K562 (cell line): ENCODE measurements around the gene MFNG. TPM values are rescaled to one million over a fixed set of nuclear protein-coding genes. Genes with fewer than 3 reads are reported as not detected.
A peak's percentile ranks its signal among the peaks of the same experiment; 100 is the strongest.

ENCODE experiments used
- ATAC-seq: fragments of 200-7000 bp; cut with Tn5 transposase; 3 replicates; pipeline ENCODE4 v1.9.1; 2020; ENCODE audit warnings: moderate library complexity
- BruUV-seq: library from RNA; stranded (reverse); fragments of 400-500 nt; replicated peaks from 2 replicates; lab custom pipeline; 2021; lab: Mats Ljungman, UMichigan
- CTCF ChIA-PET: fragments of 300-600 bp; formaldehyde crosslinking; extraction: SDS; loops from one replicate; lab custom pipeline; 2021; ENCODE audit warnings: low intra/inter-chr PET ratio; lab: Yijun Ruan, JAX
- POLR2A ChIA-PET: fragments of 300-600, 350-650 bp; sonication (Branson Sonifier 250); formaldehyde crosslinking; extraction: SDS; loops from one replicate; lab custom pipeline; 2021; ENCODE audit warnings: antibody characterized with exemption, inconsistent platforms; lab: Yijun Ruan, JAX
- DNase-seq, 4 experiments: peaks; one replicate each; pipeline versions ENCODE4 v3.0.0 to v3.0.0-alpha.2; 2011 to 2018; ENCODE audit warnings: low spot score in 3 of 4, mixed read lengths in 3 of 4; ENCODE audit errors: extremely low read depth in 1 of 4
- FAIRE-seq: peaks from 2 replicates; lab custom pipeline; 2011; peaks lifted over from hg19 to GRCh38; lab: Jason Lieb, UNC
- H2AFZ ChIP-seq: 2 replicates; pipeline ENCODE4 v1.6.0; 2011; ENCODE audit warnings: low read depth, low read length, control low read depth, inconsistent platforms
- H3K27ac ChIP-seq: fragments of 200-600 bp; 3 replicates; pipeline ENCODE4 v1.8.0; 2011; ENCODE audit warnings: low read depth, mild to moderate bottlenecking, control low read depth, inconsistent platforms, low read length, moderate library complexity, mixed read lengths; ENCODE audit errors: extremely low read depth
- H3K27me3 ChIP-seq, 2 experiments: fragments of 300-600 bp in 1 of 2; 2 replicates in 1 of 2; 3 replicates in 1 of 2; pipeline versions ENCODE4 v1.6.0 to v1.8.0; 2011; ENCODE audit warnings: inconsistent platforms in 2 of 2, low read length in 2 of 2, mild to moderate bottlenecking in 1 of 2, mixed read lengths in 1 of 2, moderate library complexity in 1 of 2; ENCODE audit not compliant: control insufficient read depth in 2 of 2, insufficient read depth in 2 of 2
- H3K36me3 ChIP-seq: fragments of 300-600 bp; 3 replicates; pipeline ENCODE4 v1.8.0; 2011; ENCODE audit warnings: mild to moderate bottlenecking, low read length, inconsistent platforms; ENCODE audit not compliant: control insufficient read depth, insufficient read depth
- H3K4me1 ChIP-seq, 2 experiments: fragments of 200-600 bp in 1 of 2; replicated peaks in 1 of 2; 2 replicates in 1 of 2; 3 replicates in 1 of 2; pipeline versions ENCODE4 v1.5.1 to v1.8.0; 2011; ENCODE audit warnings: inconsistent platforms in 2 of 2, low read length in 2 of 2, mild to moderate bottlenecking in 1 of 2, mixed read lengths in 1 of 2, moderate library complexity in 1 of 2; ENCODE audit not compliant: control insufficient read depth in 2 of 2, insufficient read depth in 2 of 2
- H3K4me2 ChIP-seq: 2 replicates; pipeline ENCODE4 v1.6.1; 2011; ENCODE audit warnings: low read length, control low read depth, inconsistent platforms, mixed read lengths; ENCODE audit not compliant: insufficient read depth
- H3K4me3 ChIP-seq: fragments of 200-600 bp; sonication (generic), shearing (Covaris generic); 2 replicates; pipeline ENCODE4 v1.5.1; 2016; ENCODE audit warnings: control low read depth, inconsistent platforms
- H3K79me2 ChIP-seq: fragments of 200-600 bp; 3 replicates; pipeline ENCODE4 v1.8.0; 2011; ENCODE audit warnings: low read length, inconsistent platforms; ENCODE audit not compliant: control insufficient read depth, insufficient read depth
- H3K9ac ChIP-seq, 2 experiments: 2 replicates each; pipeline versions ENCODE4 v1.6.0 to v1.6.1; 2011; ENCODE audit warnings: low read depth in 2 of 2, low read length in 2 of 2, control low read depth in 1 of 2, inconsistent platforms in 1 of 2, mild to moderate bottlenecking in 1 of 2, mixed read lengths in 1 of 2; ENCODE audit not compliant: insufficient read depth in 1 of 2
- H3K9me1 ChIP-seq: one replicate; pipeline ENCODE4 v1.6.0; 2011; ENCODE audit warnings: inconsistent platforms, mild to moderate bottlenecking, low read length, moderate library complexity; ENCODE audit not compliant: control insufficient read depth, insufficient read depth
- H3K9me3 ChIP-seq: replicated peaks from 2 replicates; pipeline ENCODE4 v1.5.1; 2011; ENCODE audit warnings: low read depth, low read length, inconsistent platforms; ENCODE audit not compliant: control insufficient read depth, insufficient read depth
- H4K20me1 ChIP-seq: replicated peaks from 2 replicates; pipeline ENCODE4 v1.6.1; 2011; ENCODE audit warnings: low read length, inconsistent platforms, mixed read lengths; ENCODE audit not compliant: control insufficient read depth, insufficient read depth
- BHLHE40 ChIP-seq: IDR thresholded peaks from 2 replicates; pipeline ENCODE4 v1.6.1; 2011; ENCODE audit warnings: low read length, improper control_type of control experiment
- HDAC1 ChIP-seq, 2 experiments: fragments of 450-650 bp; IDR thresholded peaks; 2 replicates each; pipeline ENCODE4 v1.6.1; 2016 to 2017; ENCODE audit warnings: inconsistent platforms in 1 of 2, mild to moderate bottlenecking in 1 of 2, moderate library complexity in 1 of 2
- HES1 ChIP-seq: fragments of 450-650 bp; IDR thresholded peaks from 2 replicates; pipeline ENCODE4 v1.6.1; 2016; ENCODE audit warnings: low read depth, mild to moderate bottlenecking, moderate library complexity
- KDM2B ChIP-seq: fragments of 250-450 bp; sonication (Bioruptor Pico); IDR thresholded peaks from 2 replicates; pipeline ENCODE4 v1.8.0; 2021; ENCODE audit warnings: mild to moderate bottlenecking, moderate library complexity
- NFYB ChIP-seq: IDR thresholded peaks from 2 replicates; pipeline ENCODE4 v1.6.1; 2011; ENCODE audit warnings: mild to moderate bottlenecking, moderate library complexity; ENCODE audit not compliant: insufficient read length; ENCODE audit errors: extremely low read depth
- NRF1 ChIP-seq, 2 experiments: fragments of 450-650 bp; IDR thresholded peaks in 1 of 2; conservative IDR thresholded peaks in 1 of 2; 2 replicates each; pipeline ENCODE4 v1.6.1; 2014; ENCODE audit warnings: mild to moderate bottlenecking in 2 of 2
- SRF ChIP-seq, 2 experiments: fragments of 250-450, 450-650 bp in 1 of 2; sonication (Bioruptor Pico) in 1 of 2; sonication (generic) in 1 of 2; formaldehyde crosslinking; IDR thresholded peaks; 2 replicates each; pipeline versions ENCODE4 v1.5.0 to v1.5.1; 2020 to 2022; ENCODE audit warnings: mild to moderate bottlenecking in 1 of 2, missing genetic modification reagents in 1 of 2
- U2AF1 ChIP-seq: fragments of 200-400 bp; formaldehyde crosslinking; optimal IDR thresholded peaks from 2 replicates; pipeline ENCODE3; 2017; ENCODE audit warnings: mild to moderate bottlenecking, low read depth, low read length, moderate library complexity
- ZNF184 ChIP-seq: sonication (generic); formaldehyde crosslinking; IDR thresholded peaks from 2 replicates; pipeline ENCODE4 v1.5.0; 2020; ENCODE audit warnings: missing genetic modification reagents
- ZNF76 ChIP-seq: fragments of 250-450 bp; sonication (Bioruptor Pico); IDR thresholded peaks from 2 replicates; pipeline ENCODE4 v1.4.0; 2020; ENCODE audit warnings: mild to moderate bottlenecking, moderate library complexity, borderline replicate concordance
- WGBS: fragments of 100-300 bp; shearing (Covaris generic); methylation state at CpG from one replicate; pipeline ENCODE4 v1.1.6; 2016; ENCODE audit warnings: low coverage, mixed read lengths; ENCODE audit not compliant: insufficient coverage; ENCODE audit errors: missing lambda C conversion rate; 5-methylcytosine and 5-hydroxymethylcytosine counted together
- in situ Hi-C: fragments of 300-500 bp; cut with MboI; formaldehyde crosslinking; loops from 4 replicates; pipeline ENCODE4 v1.15.0; 2018; ENCODE audit warnings: inconsistent platforms, mixed read lengths
- intact Hi-C: fragments of 100-400 bp; cut with micrococcal nuclease; formaldehyde crosslinking; loops from 2 replicates; pipeline ENCODE4 v1.14.2; 2022
- polyA plus RNA-seq, 8 experiments: library from polyadenylated mRNA; depleted of rRNA in 4 of 8; stranded (reverse) in 5 of 8; unstranded in 3 of 8; fragments of >200 nt; fragmentation: Nextera tagmentation in 2 of 8; fragmentation: Illumina TruSeq in 1 of 8; extraction: Ambion mirVana in 2 of 8; extraction: Trizol in 1 of 8; gene quantifications; 2 replicates each; pipeline versions ENCODE4 v1.2.1 to v1.2.3, GENCODE V29; 2011 to 2014; ENCODE audit warnings: inconsistent platforms in 1 of 8, missing spikeins in 1 of 8
- total RNA-seq, 7 experiments: library from RNA; depleted of rRNA in 6 of 7; stranded (reverse); fragments of >200 nt in 6 of 7; fragmentation: Illumina TruSeq in 2 of 7; extraction: Trizol in 2 of 7; gene quantifications; 2 replicates each; pipeline versions ENCODE4 v1.2.1 to v1.2.3, GENCODE V29; 2011 to 2021; ENCODE audit warnings: low replicate concordance in 1 of 7
- TF ChIP-seq, protein P1 (sequence below): fragments of 450-650 bp; IDR thresholded peaks from one replicate; pipeline ENCODE4 v1.6.1; 2018; ENCODE audit warnings: mild to moderate bottlenecking, moderate library complexity; ENCODE audit not compliant: partially characterized antibody
- TF ChIP-seq, protein P2 (sequence below): sonication (generic); formaldehyde crosslinking; IDR thresholded peaks from 2 replicates; pipeline ENCODE4 v1.8.0; 2022; ENCODE audit warnings: missing genetic modification reagents, mild to moderate bottlenecking, moderate library complexity, borderline replicate concordance

Gene MFNG
- total and polyA plus RNA-seq, 9 of the 15 experiments (the other 6 are each of a cell fraction or from before 2014, with no cell fraction given) = 0.13 to 0.73 (median 0.38) TPM; not detected in 4

- no peak overlapping the region for H2AFZ ChIP-seq
- no peaks in the 10 kb centered on the region for H3K36me3 ChIP-seq
- no peaks in the 10 kb centered on the region for H3K9me3 ChIP-seq
- TF ChIP-seq KDM2B (CRISPR knock-in tag) = no peak
- TF ChIP-seq BHLHE40 = 0 out of 2 replicates have a peak, but pooled peaks have one; percentile 53
- TF ChIP-seq NRF1 (conservative IDR thresholded peaks at IDR 0.05 in 1 of 2, IDR thresholded peaks at IDR 0.05 in 1 of 2) = 0 out of 4 replicates have a peak, but pooled peaks have one; percentile 12 to 30
- no peak for TF ChIP-seq NFYB
- H3K79me2 ChIP-seq = no peaks in the 10 kb centered on the region
- DNase-seq = no peak
- peaks cover 0 to 56% of the 10 kb centered on the region in 2 experiments; a peak in 3 of 5 replicates for H3K27me3 ChIP-seq
- 2% methylated on average over 6 of the region's 9 CpGs for WGBS
- no peak overlapping the region for H3K4me3 ChIP-seq
- in situ Hi-C loops = no loop called here
- H3K27ac ChIP-seq = no peak overlapping the region
- peaks cover 5 to 33% of the 10 kb centered on the region in 2 experiments; a peak in 3 of 5 replicates for H3K4me1 ChIP-seq
- intact Hi-C loops = no loop called here
- ChIA-PET CTCF (no interaction called here), POLR2A (no interaction called here)
- H4K20me1 ChIP-seq = 0 out of 2 replicates have a peak, but pooled peaks cover 5% of the 10 kb centered on the region
- BruUV-seq = no TSS peak
- FAIRE-seq = no peak
- no peak overlapping the region for H3K9ac ChIP-seq
- no peaks in the 10 kb centered on the region for H3K9me1 ChIP-seq
- no peak overlapping the region for H3K4me2 ChIP-seq
- no peak for ATAC-seq
Observed at GRCh38 chr22:37482244-37482643, 3.9 kb downstream of the MFNG start.

GRCh38 chr22:37481347-37481907 lies 4.8 kb downstream of the MFNG start:
- BruUV-seq = no TSS peak
- DNase-seq (no peak), FAIRE-seq (no peak), ATAC-seq (no peak)
- Histone ChIP-seq H3K27ac (no peak overlapping the region), H3K9me3 (no peaks in the 10 kb centered on the region), H2AFZ (no peak overlapping the region), H3K4me1 (peaks cover 1 to 26% of the 10 kb centered on the region in 2 experiments; a peak in 3 of 5 replicates), H4K20me1 (0 out of 2 replicates have a peak, but pooled peaks cover 5% of the 10 kb centered on the region), H3K27me3 (peaks cover 0 to 56% of the 10 kb centered on the region in 2 experiments; a peak in 3 of 5 replicates), H3K9me1 (no peaks in the 10 kb centered on the region), H3K79me2 (no peaks in the 10 kb centered on the region), H3K4me3 (no peak overlapping the region), H3K4me2 (no peak overlapping the region), H3K36me3 (no peaks in the 10 kb centered on the region), H3K9ac (no peak overlapping the region)
- 0% methylated on average over 8 of the region's 12 CpGs for WGBS
- intact Hi-C loops (no loop called here), in situ Hi-C loops (no loop called here)
- ChIA-PET POLR2A (no interaction called here), CTCF (no interaction called here)
- TF ChIP-seq HDAC1 (IDR thresholded peaks at IDR 0.05) = no peak
- no peak for TF ChIP-seq ZNF76
- no peak for TF ChIP-seq ZNF184 (CRISPR knock-in tag)
- TF ChIP-seq SRF (CRISPR knock-in tag; IDR thresholded peaks at IDR 0.05) = no peak
- TF ChIP-seq, protein P1, sequence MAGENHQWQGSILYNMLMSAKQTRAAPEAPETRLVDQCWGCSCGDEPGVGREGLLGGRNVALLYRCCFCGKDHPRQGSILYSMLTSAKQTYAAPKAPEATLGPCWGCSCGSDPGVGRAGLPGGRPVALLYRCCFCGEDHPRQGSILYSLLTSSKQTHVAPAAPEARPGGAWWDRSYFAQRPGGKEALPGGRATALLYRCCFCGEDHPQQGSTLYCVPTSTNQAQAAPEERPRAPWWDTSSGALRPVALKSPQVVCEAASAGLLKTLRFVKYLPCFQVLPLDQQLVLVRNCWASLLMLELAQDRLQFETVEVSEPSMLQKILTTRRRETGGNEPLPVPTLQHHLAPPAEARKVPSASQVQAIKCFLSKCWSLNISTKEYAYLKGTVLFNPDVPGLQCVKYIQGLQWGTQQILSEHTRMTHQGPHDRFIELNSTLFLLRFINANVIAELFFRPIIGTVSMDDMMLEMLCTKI = no peak
- TF ChIP-seq, protein P2, sequence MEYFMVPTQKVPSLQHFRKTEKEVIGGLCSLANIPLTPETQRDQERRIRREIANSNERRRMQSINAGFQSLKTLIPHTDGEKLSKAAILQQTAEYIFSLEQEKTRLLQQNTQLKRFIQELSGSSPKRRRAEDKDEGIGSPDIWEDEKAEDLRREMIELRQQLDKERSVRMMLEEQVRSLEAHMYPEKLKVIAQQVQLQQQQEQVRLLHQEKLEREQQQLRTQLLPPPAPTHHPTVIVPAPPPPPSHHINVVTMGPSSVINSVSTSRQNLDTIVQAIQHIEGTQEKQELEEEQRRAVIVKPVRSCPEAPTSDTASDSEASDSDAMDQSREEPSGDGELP (CRISPR knock-in tag) = no peak
- no peak for TF ChIP-seq HES1
- TF ChIP-seq U2AF1 = no peak
